Measurements from ENCODE around the gene MFAP4. TPM values are rescaled to one million over a fixed set of nuclear protein-coding genes. Genes with fewer than 3 reads are reported as not detected.

The MFAP4 gene
- total RNA-seq, 1 donor from 2014 or later: 18.0 TPM

DNA sequence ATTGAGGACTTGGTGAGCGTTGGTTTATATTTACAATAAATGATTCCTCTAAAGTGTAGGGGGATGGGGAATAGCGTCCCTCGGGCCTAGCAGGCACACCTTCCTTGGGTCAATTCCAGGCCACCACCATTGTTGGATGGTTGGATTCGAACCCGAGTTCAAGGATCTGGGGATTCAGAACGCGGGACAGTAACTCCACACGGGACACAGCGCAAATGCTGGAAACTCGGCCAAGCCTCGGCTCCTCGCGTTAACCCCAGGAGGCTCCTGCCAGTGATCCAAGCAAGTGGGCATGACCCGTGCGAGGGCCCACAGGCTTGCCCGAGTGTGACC lies 25.1 kb downstream of the MFAP4 start:
- peak overlapping the region; percentile 70 for H3K27ac Mint-ChIP-seq
- peak overlapping the region; percentile 89 for H3K4me3 Mint-ChIP-seq
- TF ChIP-seq, protein P1, sequence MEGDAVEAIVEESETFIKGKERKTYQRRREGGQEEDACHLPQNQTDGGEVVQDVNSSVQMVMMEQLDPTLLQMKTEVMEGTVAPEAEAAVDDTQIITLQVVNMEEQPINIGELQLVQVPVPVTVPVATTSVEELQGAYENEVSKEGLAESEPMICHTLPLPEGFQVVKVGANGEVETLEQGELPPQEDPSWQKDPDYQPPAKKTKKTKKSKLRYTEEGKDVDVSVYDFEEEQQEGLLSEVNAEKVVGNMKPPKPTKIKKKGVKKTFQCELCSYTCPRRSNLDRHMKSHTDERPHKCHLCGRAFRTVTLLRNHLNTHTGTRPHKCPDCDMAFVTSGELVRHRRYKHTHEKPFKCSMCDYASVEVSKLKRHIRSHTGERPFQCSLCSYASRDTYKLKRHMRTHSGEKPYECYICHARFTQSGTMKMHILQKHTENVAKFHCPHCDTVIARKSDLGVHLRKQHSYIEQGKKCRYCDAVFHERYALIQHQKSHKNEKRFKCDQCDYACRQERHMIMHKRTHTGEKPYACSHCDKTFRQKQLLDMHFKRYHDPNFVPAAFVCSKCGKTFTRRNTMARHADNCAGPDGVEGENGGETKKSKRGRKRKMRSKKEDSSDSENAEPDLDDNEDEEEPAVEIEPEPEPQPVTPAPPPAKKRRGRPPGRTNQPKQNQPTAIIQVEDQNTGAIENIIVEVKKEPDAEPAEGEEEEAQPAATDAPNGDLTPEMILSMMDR (conservative IDR thresholded peaks at IDR 0.05): no peak
- peaks cover 13% of the 10 kb centered on the region for H3K4me1 Mint-ChIP-seq (ENCODE audit: unreplicated experiment)
- DNase-seq (ENCODE audit: extremely low spot score, unreplicated experiment): no peak
- H3K27me3 Mint-ChIP-seq: no peaks in the 10 kb centered on the region
- peaks cover 6% of the 10 kb centered on the region for H3K36me3 Mint-ChIP-seq
- no peaks in the 10 kb centered on the region for H3K9me3 Mint-ChIP-seq

DNA sequence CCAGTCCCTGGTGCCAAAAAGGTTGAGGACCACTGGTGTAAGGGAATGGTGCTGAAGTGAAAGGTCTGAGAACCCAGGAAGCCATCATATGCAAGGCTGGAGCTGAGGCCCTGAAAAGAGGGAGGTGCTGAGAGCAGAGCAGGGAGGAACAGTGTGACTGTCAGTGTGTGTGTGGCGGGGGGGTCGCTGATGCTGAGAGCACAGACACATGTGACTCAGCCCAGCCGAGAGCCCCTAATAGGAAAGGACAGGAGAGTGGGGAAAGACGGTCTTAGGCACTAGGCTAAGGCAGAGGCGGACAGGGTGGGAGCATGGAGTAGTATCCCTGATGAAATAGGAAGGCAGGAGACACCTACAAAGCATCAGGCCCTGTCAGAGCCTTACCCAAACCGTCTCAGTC lies 25.7 kb downstream of the MFAP4 start:
- TF ChIP-seq, protein P1 (conservative IDR thresholded peaks at IDR 0.05): no peak
- Mint-ChIP-seq H3K4me3 (peak overlapping the region; percentile 89), H3K27ac (peak overlapping the region; percentile 70), H3K27me3 (no peaks in the 10 kb centered on the region), H3K36me3 (peaks cover 6% of the 10 kb centered on the region), H3K9me3 (no peaks in the 10 kb centered on the region), H3K4me1 (ENCODE audit: unreplicated experiment) (peaks cover 13% of the 10 kb centered on the region)
- DNase-seq (ENCODE audit: extremely low spot score, unreplicated experiment): no peak

DNA sequence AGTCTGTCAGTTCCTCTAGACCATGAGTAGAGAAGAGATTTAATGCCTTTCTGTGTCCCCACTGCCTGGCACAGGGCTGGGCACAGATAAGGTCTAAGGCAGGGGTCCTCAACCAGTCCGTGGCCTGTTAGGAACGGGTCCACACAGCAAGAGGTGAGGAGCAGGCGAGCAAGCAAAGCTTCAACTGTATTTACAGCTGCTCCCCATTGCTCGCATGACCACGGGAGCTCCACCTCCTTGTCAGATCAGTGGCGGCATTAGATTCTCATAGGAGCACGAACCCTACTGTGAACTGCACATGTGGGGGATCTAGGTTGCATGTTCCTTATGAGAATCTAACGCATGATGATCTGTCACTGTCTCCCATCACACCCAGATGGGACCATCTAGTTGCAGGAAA lies 26.2 kb downstream of the MFAP4 start:
- H3K4me1 Mint-ChIP-seq (ENCODE audit: unreplicated experiment): peaks cover 13% of the 10 kb centered on the region
- H3K4me3 Mint-ChIP-seq: no peak overlapping the region
- H3K36me3 Mint-ChIP-seq: peaks cover 6% of the 10 kb centered on the region
- TF ChIP-seq, protein P1 (conservative IDR thresholded peaks at IDR 0.05): no peak
- no peaks in the 10 kb centered on the region for H3K27me3 Mint-ChIP-seq
- no peaks in the 10 kb centered on the region for H3K9me3 Mint-ChIP-seq
- no peak for DNase-seq (ENCODE audit: extremely low spot score, unreplicated experiment)
- no peak overlapping the region for H3K27ac Mint-ChIP-seq

DNA sequence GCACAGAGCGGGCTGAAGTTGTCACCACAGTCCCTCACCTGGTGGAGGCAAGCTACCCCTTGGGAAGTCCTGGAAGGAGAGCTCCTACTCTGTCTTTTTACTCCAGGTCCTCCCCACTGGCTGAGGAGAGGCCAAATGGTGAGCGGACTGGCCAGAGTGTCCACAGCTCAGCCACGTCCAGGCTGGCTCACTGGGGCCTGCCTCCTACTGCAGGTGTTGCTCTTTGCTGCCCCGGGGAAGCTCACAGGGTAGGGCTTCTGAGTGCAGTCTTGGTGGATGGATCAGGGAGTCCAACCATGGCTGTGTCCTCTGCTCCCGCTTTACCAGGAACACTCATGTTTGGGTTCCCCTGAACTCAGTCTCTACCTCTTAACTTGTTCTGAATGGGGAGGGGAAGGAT lies 27.1 kb downstream of the MFAP4 start:
- no peak overlapping the region for H3K27ac Mint-ChIP-seq
- no peak overlapping the region for H3K4me3 Mint-ChIP-seq
- TF ChIP-seq, protein P1 (conservative IDR thresholded peaks at IDR 0.05): no peak
- H3K9me3 Mint-ChIP-seq: no peaks in the 10 kb centered on the region
- H3K4me1 Mint-ChIP-seq (ENCODE audit: unreplicated experiment): peaks cover 13% of the 10 kb centered on the region
- H3K36me3 Mint-ChIP-seq: peaks cover 6% of the 10 kb centered on the region
- H3K27me3 Mint-ChIP-seq: no peaks in the 10 kb centered on the region
- no peak for DNase-seq (ENCODE audit: extremely low spot score, unreplicated experiment)

DNA sequence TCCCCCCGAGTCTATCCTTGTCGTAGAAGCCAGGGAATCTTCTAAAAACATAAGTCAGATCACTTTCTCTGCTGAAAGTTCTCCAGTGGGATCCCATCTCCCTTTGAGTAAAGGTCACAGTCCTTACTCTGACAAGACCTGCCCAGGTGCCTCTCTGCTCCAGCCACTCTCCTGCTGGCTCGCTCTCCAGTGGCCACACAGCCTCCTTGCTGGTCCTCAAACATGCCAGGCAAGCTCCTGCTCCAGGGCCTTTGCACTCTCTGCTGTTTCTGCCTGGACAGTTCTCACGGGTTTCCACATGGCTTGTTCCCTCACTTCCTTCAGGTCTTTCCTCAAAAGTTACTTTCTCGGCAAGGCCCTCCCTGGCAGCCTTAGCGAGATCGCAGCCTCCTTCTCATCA lies 27.8 kb downstream of the MFAP4 start:
- Mint-ChIP-seq H3K27ac (no peak overlapping the region), H3K27me3 (no peaks in the 10 kb centered on the region), H3K4me3 (no peak overlapping the region), H3K9me3 (no peaks in the 10 kb centered on the region), H3K4me1 (ENCODE audit: unreplicated experiment) (peaks cover 13% of the 10 kb centered on the region), H3K36me3 (peaks cover 6% of the 10 kb centered on the region)
- no peak for DNase-seq (ENCODE audit: extremely low spot score, unreplicated experiment)
- TF ChIP-seq, protein P1 (conservative IDR thresholded peaks at IDR 0.05): no peak

DNA sequence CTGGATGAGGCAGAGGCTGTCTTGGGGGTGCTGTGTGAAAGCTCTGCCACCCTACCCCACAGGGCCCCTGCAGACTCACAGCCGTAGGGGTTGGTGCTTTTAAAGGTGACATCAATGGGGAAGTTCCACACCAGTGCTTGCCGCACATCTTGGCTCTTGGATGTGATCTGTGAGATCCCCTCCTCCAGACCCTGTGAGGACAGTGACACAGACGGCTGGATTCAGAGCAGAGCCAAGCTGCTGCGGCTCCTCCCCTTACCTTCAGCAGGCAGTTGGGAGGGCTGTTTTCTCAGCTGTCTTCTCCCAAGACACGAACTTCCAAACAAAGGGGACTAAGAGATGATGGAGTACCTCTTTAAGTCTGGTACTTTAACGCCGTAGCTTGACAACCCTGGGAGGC lies 29.2 kb downstream of the MFAP4 start:
- H3K9me3 Mint-ChIP-seq: no peaks in the 10 kb centered on the region
- no peaks in the 10 kb centered on the region for H3K27me3 Mint-ChIP-seq
- H3K27ac Mint-ChIP-seq: no peak overlapping the region
- peaks cover 6% of the 10 kb centered on the region for H3K36me3 Mint-ChIP-seq
- no peak overlapping the region for H3K4me3 Mint-ChIP-seq
- TF ChIP-seq, protein P1 (conservative IDR thresholded peaks at IDR 0.05): no peak
- H3K4me1 Mint-ChIP-seq (ENCODE audit: unreplicated experiment): peaks cover 5% of the 10 kb centered on the region
- no peak for DNase-seq (ENCODE audit: extremely low spot score, unreplicated experiment)
